ENCODE measurements around the gene TXNRD2.

TXNRD2 gene

GRCh38 chr22:19854778-19855503, 86.7 kb downstream of the TXNRD2 start, which contains the start of the genes GNB1L and RTL10:
GNB1L (minus strand) TSS chr22:19854874; CDS start chr22:19821355, 33,519 bp downstream.
RTL10 (minus strand) TSS chr22:19854874; CDS start chr22:19852261, 2,613 bp downstream.
- FAIRE-seq, result no peak

- no peak for FAIRE-seq
These were observed 87.5 kb downstream of the TXNRD2 start for GRCh38 chr22:19853879-19854777.

GRCh38 chr22:19853058-19853878, 88.3 kb downstream of the TXNRD2 start:
- FAIRE-seq, result no peak

- FAIRE-seq, result no peak
These were observed 89.3 kb downstream of the TXNRD2 start for GRCh38 chr22:19852177-19852781.

GRCh38 chr22:19851291-19852176, 90.1 kb downstream of the TXNRD2 start:
- no peak for FAIRE-seq

- FAIRE-seq, result no peak
These were observed 90.9 kb downstream of the TXNRD2 start for GRCh38 chr22:19850763-19851109.

GRCh38 chr22:19849835-19850762, 91.5 kb downstream of the TXNRD2 start:
- no peak for FAIRE-seq

- FAIRE-seq, result no peak
These were observed 93.1 kb downstream of the TXNRD2 start for GRCh38 chr22:19848298-19849224.

GRCh38 chr22:19847345-19847632, 94.3 kb downstream of the TXNRD2 start:
- no peak for FAIRE-seq

GRCh38 chr22:19846620-19847344, 94.8 kb downstream of the TXNRD2 start:
- FAIRE-seq, result no peak

GRCh38 chr22:19845054-19845722, 96.4 kb downstream of the TXNRD2 start:
- FAIRE-seq, result no peak

GRCh38 chr22:19844377-19845053, 97.1 kb downstream of the TXNRD2 start:
- FAIRE-seq, result no peak

GRCh38 chr22:19843857-19844376, 97.7 kb downstream of the TXNRD2 start:
- no peak for FAIRE-seq

- FAIRE-seq, result no peak
These were observed 98.3 kb downstream of the TXNRD2 start for GRCh38 chr22:19843107-19843856.

GRCh38 chr22:19842393-19843106, 99.1 kb downstream of the TXNRD2 start:
- FAIRE-seq, result no peak

Data from G401.6 (cell line).